GM21619 (cell line): Measurements from ENCODE around the gene ST6GAL1.
"Not testable (repeated sequence)": the region's sequence is repeated elsewhere in the genome, so short reads cannot be mapped to it uniquely, and the experiment has no call there.

ENCODE experiments used
- ATAC-seq: cut with Tn5 transposase; IDR thresholded peaks from one replicate; pipeline ENCODE4 v1.9.1; 2021; ENCODE audit not compliant: unreplicated experiment

The ST6GAL1 gene

DNA sequence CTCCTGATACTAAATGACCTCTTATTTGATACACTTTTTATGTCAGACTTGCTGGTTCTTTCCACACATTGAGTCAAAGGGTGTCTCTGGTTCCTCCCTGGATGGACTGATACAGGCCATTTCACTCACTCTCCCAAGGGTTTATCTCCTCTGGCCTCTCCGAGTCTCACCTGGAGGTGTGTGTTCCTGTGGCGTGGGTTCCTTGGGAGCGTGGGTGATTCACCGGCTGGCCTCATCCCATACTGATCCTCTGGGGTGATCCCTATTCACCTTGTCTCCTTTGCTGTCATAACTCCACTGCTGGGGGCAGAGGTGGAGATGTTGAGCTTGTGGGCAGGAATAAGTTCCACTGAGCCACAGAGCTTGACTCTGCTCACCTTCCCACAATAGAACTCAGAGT is 61.1 kb downstream of the ST6GAL1 start:
- no peak for ATAC-seq

GRCh38 chr3:186992096-186992495 is 61.8 kb downstream of the ST6GAL1 start:
- not testable (repeated sequence) for ATAC-seq

DNA sequence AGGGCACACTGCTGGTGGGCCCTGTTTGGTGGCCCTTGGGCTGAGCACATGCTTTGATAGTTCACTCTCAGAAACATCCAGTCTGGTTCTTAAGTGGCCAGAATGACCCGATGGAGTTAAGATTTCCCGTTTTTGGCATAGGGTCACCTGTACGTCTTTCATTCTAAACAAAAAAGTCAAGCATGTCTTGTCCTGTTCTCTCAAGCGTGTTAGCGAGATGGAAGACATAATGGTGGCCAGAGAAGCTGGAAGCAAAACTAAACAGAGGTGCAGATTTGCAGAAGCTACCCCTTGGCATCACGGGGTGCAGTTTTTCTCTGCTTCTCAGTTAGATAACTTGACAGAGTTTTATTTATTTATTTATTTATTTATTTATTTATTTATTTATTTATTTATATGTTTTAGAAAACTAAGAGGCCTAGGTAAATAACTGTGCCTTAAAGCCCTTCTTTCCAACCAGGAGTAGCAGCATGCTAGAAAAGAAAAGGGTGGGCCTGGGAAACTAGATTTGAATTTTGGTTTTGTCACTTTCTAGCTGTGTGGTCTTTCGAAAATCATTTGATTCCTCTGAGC is 63.0 kb downstream of the ST6GAL1 start:
- ATAC-seq, result no peak

- no peak for ATAC-seq
Measured at GRCh38 chr3:186994000-186994955, 64.0 kb downstream of the ST6GAL1 start.

GRCh38 chr3:186996356-186996755 is 66.0 kb downstream of the ST6GAL1 start:
- ATAC-seq, result no peak

DNA sequence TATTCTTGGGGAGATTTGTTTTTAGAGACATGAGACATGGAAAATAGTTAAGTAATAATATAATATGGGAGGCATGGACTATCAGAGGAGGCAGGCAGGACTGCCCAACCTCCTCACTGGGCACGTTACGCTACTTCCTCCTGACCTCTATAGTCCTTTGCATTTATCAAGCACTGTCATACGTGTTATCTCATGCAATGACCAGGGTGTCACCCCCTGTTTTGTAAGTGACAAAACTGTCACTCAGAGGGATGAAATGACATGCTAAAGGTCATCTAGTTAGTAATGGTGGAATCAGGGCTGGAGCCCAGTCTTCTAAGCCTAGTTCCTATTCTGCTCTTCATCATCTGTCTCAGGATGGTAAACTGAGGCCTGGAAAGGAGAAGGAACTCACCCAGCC is 66.7 kb downstream of the ST6GAL1 start:
- ATAC-seq, result no peak

GRCh38 chr3:186997473-186997939 is 67.2 kb downstream of the ST6GAL1 start:
- ATAC-seq, result no peak

DNA sequence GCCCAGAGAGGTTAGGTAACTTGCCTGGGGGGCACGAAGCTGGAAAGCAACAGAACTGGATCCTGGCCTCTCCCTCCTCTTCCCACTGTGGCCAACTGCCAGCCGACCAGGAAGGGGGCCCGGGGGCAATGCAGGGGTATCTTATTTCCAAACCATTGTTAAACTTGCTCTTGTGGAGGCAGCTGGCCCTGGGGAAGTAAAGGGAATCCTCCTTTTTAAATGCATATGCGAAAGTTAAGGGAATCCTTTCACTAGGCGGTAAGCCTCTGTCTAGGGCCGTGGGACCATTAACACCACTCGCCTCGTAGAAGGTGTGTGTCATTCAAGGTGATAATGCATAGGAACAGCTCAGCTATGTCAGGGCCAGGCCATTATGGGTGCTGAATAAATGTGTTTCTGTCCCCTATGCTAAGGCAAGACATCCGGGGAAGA is 68.6 kb downstream of the ST6GAL1 start:
- ATAC-seq, result no peak

DNA sequence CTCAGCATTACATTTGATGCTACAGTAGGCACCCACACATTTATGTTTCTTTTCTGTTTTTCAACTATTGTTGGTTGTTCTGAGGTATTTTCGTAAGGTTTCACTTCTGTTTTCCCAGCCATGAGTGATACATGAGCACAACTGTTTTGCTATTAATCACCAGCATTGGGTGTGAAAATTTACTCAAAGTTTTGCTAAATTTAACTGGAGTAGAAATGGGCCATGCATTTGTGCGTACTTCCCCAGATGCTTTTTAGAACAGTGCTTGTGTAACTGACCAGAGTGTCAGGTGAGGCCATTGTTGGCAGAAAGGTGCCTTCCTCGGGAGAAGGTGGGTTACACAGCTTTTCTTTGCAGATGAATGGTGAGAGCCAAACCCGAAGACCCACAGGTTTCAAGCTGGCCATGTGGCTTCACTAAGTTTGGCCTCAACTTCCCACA is 70.4 kb downstream of the ST6GAL1 start:
- ATAC-seq, result peak; percentile 62

DNA sequence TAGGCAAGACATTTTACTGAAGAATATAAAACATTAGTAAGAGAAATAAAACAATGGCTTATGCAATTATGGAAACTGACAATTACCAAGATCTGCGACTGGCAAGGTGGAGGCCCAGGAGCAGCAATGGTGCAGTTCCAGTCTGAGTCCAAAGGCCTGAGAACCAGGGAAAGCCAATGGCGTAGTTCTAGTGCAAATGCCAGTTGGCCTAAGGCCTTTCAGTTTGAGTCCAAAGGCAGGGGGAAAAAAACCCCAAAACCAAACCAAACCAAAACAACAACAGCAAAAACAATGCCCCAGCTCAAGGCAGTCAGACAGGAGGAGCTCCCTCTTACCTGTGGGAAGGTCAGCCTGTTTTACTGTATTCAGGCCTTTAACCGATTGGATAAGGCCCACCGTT is 72.6 kb downstream of the ST6GAL1 start:
- no peak for ATAC-seq

DNA sequence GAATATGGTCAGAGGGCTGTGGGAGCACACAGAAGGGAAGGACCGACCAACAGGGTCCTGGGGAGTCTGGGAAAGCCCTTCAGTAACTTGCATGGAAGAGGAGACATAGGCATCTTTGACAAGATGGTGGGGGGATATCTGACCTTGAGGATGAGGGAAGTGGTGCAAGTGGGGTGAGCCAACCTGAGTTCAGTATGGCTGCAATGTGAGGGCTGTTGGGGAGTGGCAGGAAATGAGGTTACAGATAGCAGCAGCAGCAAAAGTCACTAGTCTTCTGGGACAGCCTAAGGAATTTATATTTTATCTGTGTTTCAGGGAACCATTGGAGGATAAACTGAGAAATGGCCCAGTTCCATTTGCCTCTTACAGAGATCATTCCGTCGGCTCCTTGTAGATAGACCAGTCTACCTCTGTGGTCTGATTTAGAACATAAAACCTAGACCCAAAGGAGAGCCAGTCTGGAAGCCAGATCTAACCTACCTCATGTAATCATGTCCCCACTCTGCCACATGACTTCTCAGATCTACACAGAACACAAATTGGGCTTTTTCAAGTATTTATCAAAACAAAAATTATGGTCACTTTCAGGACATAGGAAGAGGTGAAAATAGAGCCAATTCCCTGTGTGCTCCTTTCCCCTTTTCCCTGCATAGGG is 75.6 kb downstream of the ST6GAL1 start:
- ATAC-seq, result no peak

GRCh38 chr3:187006864-187007630 is 76.7 kb downstream of the ST6GAL1 start:
- ATAC-seq, result no peak

DNA sequence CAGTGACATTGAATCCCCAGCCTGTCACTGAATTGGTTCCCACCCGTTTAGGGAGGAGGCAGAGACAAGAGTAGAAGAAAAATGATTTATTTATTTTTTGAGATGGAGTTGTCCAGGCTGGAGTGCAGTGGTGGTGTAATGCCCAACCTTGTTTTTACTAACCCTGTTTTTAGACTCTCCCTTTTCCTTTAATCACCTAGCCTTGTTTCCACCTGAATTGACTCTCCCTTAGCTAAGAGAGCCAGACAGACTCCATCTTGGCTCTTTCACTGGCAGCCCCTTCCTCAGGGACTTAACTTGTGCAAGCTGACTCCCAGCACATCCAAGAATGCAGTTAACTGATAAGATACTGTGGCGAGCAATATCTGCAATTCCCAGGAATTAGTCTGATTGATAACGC is 80.1 kb downstream of the ST6GAL1 start:
- not testable (repeated sequence) for ATAC-seq

- peak; percentile 44 for ATAC-seq
Measured at GRCh38 chr3:187011915-187012314, 81.6 kb downstream of the ST6GAL1 start.

GRCh38 chr3:187012609-187013051 is 82.3 kb downstream of the ST6GAL1 start:
- no peak for ATAC-seq

- ATAC-seq, result no peak
Measured at GRCh38 chr3:187013159-187013716, 82.9 kb downstream of the ST6GAL1 start.

- ATAC-seq, result no peak
Measured at GRCh38 chr3:187014417-187014864, 84.1 kb downstream of the ST6GAL1 start.

DNA sequence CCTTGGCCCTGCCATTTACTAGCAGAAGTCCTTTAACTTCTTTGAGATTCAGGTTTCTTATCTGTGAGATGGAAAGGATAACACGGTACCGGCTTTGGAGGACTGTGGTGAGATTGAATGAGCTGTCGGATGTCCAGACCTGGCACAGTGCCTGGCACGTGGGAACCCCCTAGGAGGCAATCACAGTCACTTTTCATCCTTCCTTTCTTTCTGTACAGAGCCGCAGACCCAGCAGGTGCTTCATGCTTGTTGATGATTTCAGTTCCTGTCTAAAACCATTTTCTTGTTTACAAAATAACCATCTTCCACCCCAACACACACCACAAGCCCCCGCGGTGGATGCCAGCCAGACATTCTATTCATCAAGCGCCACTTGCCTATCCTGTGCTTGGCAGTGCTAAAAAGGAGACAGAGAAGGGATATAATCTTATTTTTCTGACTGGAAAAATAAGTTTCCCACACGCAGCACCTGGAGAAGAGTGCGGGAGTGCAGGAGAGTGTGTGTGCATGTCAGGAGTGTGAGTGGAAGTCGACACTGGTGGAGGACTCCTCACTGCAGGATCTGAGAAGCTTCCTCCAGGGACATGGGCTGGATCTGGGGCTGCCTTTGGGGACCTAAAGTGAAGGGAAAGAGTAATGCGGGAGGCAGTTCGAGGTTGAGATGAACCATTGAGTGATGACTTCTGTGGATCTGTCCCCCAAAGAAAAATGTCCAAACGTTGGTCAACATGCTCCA is 85.7 kb downstream of the ST6GAL1 start:
- ATAC-seq, result peak; percentile 54

DNA sequence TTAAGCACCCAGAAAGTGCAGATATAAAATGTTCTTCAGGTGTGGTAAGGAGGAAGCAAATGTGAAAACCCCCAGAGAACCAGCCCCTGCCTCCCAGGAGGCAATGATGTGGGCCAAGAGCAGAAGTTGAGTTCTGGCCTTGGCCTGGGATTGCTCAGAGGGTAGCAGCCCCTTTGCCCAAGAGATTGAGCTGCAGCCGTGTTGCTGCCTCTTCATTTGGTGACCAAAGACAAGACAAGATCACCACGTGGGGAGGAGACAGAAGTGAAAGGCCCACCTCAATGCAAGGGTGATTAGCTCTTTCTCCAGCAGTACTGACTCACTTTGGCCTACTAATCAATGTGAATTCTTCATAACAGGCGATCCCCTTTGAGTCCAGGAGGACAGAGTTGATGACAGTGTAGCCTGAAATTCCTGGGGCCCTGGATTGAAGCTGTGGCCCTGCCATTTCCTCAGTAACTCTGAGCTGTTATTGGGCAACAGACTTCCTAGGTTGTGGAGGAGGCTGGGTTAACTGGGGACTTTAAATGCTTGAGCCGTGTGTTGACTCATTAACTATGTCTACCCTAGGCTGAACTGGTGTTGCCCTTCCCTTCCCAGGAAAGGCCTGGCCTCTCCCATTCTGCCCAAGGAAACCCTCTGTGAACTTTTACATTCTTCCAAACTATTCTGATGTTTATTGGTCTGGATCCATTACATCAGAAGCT is 86.5 kb downstream of the ST6GAL1 start:
- ATAC-seq, result peak; percentile 24
